GM12874 (cell line): Measurements from ENCODE around the gene RFX1.

Source experiments
- TF ChIP-seq, protein P1 (sequence below): IDR thresholded peaks from 2 replicates; pipeline ENCODE4 v1.5.1; 2011; ENCODE audit warnings: low read depth, mild to moderate bottlenecking, control low read depth, low read length, moderate library complexity; ENCODE audit not compliant: insufficient read depth

The RFX1 gene

DNA sequence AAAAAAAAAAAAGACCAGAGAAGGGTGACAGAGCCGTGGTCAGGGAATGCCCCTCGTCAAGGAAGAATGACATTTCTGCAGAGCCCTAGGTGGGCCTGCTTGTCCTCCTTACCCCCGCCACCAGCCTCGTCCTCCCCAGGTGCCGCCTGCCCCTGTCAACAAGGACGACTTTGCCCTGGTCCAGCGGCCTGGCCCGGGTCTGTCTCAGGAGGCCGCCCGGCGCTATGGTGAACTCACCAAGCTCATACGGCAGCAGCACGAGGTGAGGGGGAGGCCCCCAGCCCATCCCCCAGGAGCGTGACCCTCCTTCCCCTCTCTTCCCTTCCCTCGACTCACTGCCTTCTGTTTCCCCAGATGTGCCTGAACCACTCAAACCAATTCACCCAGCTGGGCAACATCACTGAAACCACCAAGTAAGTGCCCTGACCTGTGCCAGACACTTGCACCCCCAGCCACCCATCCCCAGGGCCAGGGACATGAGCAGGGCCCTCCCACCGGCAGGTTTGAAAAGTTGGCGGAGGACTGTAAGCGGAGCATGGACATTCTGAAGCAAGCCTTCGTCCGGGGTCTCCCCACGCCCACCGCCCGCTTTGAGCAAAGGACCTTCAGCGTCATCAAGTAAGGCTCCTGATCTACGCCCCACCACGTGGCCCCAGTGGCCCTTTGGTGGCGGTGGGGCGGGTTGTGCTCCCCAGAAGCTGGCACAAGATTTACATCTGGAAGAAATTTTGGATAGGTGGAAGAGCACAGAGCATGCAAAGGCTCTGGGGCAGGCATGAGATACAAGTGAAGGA is 82.7 kb downstream of the RFX1 start:
- TF ChIP-seq, protein P1, sequence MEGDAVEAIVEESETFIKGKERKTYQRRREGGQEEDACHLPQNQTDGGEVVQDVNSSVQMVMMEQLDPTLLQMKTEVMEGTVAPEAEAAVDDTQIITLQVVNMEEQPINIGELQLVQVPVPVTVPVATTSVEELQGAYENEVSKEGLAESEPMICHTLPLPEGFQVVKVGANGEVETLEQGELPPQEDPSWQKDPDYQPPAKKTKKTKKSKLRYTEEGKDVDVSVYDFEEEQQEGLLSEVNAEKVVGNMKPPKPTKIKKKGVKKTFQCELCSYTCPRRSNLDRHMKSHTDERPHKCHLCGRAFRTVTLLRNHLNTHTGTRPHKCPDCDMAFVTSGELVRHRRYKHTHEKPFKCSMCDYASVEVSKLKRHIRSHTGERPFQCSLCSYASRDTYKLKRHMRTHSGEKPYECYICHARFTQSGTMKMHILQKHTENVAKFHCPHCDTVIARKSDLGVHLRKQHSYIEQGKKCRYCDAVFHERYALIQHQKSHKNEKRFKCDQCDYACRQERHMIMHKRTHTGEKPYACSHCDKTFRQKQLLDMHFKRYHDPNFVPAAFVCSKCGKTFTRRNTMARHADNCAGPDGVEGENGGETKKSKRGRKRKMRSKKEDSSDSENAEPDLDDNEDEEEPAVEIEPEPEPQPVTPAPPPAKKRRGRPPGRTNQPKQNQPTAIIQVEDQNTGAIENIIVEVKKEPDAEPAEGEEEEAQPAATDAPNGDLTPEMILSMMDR = no peak

DNA sequence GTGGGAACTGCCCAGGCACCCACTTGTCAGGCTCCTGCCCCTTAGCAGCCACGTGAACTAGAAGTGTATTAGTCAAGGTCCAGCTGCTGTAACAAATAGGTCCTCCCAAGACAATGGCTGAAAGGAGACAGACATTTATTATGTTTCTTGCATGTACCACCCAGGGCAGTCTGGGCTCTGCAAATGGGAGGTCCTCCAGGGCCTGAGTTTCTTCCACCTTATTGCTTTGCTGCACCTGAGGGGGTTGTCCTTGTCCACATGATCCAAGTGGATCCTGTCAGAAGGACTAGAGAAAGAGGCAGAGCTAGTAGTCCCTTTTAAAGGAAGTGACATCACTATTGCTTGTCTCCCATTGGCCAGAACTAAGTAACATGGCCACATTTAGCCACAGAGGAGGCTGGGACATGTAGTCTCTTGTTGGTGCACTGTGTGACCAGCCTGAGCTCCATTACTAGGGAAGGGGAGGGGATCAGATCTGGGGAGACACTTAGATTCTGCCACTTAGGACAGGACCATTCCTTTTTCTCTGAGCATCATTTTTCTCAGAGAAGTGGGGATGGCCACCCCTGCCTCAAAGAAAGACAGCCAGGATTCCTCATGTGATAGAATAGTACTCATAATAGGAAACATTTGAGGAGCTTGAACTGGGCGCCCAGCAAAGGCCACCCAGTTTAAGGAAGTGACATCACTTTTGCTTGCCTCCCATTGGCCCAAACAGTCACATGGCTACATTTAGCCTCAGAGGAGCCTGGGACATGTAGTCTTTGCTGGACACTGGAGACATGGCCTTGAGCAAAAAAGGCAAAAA is 85.0 kb downstream of the RFX1 start:
- TF ChIP-seq, protein P1 = no peak

DNA sequence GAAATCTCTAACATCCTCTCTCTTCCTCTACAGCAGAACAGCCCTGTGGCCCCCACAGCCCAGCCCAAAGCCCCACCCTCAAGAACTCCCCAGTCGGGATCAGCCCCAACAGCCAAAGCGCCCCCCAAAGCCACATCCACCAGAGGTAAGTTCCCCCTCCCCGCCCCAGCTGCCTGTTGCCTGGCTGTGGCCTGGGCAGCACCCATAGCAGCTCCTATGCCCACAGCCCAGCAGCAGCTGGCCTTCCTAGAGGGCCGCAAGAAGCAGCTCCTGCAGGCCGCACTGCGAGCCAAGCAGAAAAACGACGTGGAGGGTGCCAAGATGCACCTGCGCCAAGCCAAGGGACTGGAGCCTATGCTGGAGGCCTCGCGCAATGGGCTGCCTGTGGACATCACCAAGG is 85.6 kb downstream of the RFX1 start:
- TF ChIP-seq, protein P1 = no peak

DNA sequence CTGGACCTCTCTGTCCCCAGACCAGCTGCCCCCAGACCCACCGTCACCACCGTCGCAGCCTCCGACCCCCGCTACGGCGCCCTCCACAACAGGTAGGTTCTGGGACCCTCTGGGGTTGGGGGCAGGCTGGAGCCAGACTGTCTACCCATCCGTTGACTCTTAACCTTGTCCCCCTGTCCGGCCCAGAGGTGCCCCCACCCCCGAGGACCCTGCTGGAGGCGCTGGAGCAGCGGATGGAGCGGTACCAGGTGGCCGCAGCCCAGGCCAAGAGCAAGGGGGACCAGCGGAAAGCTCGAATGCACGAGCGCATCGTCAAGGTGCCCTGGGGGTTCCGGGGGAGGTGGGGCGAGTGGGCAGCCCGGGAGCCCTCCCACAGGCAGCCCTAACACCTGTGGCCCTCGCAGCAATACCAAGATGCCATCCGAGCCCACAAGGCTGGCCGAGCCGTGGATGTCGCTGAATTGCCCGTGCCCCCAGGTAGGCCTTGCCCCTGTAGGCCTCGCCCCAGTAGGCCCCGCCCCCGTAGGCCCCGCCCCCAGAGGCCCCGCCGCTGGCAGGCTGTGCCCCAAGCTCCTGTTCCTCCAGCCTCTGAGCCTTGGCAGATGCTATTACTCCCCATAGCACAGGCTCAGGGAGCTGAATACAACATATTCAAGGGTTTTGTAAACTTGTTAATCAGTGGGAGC is 87.3 kb downstream of the RFX1 start:
- TF ChIP-seq, protein P1 = no peak

DNA sequence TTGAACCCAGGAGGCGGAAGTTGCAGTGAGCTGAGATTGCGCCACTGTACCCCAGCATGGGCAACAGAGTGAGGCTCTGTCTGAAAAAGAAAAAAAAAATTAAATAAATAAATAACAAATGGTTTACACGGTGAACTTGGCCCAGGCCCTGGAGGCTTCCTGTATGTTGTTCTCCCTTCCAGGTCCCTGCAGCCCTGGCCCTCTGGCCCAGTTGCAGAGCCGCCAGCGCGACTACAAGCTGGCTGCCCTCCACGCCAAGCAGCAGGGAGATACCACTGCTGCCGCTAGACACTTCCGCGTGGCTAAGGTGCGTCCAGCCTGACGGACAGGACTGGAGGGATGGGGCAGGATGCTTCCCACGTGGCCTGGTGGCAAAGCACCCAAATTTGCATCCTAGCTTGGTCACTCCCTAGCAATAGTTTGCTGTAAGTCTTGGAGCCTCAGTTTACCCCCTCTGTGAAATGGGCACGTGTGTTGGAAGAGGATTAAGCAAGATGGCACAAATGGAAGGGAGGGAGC is 88.2 kb downstream of the RFX1 start:
- TF ChIP-seq, protein P1 = no peak

DNA sequence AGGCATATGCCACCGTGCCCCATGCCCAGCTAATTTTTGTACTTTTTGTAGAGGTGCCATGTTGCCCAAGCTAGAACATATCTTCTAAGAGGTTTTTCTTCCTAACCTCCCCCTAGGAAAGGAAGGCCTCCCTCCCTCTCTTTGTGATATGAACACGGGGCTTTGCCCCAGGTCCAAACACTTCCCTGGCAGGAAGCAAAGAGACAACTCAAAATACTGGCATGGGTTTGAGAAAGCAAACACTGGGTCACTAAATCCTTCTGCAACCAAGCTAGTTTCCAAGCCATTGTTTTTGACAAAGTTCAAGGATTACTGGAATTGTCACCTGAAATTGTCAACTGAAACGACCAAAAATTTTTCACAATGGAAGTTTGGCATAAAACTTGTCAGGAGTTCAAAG is 91.3 kb downstream of the RFX1 start:
- TF ChIP-seq, protein P1 = no peak

DNA sequence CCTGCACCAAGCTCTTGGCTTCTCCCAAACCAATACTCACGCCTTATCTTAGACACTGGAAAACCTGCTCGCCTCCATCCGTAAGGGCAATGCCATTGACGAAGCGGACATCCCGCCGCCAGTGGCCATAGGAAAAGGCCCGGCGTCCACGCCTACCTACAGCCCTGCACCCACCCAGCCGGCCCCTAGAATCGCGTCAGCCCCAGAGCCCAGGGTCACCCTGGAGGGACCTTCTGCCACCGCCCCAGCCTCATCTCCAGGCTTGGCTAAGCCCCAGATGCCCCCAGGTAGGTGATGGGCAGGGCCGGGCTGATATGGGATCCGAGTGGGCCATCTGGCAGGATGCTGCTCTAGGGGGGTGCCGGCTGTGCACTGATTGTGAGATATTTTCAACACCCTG is 92.8 kb downstream of the RFX1 start:
- TF ChIP-seq, protein P1 = no peak
